ENCODE results near the gene KIZ. TPM values are rescaled to one million over a fixed set of nuclear protein-coding genes. Genes with fewer than 3 reads are reported as not detected.

KIZ gene
- total and polyA plus RNA-seq, 2 experiments from 2014 or later, result 58.3 to 63.6 TPM

- peaks cover 7% of the 10 kb centered on the region; the same call in 1 of the 2 replicates for H3K36me3 ChIP-seq (ENCODE audit: insufficient read depth)
- TF ChIP-seq STAT1 (IDR thresholded peaks at IDR 0.05; ENCODE audit: unreplicated experiment), result no peak
- no peak for TF ChIP-seq ZNF114 (CRISPR knock-in tag; IDR thresholded peaks at IDR 0.05)
- no peak for TF ChIP-seq JUNB (IDR thresholded peaks at IDR 0.05; ENCODE audit: unreplicated experiment)
- no peak for TF ChIP-seq CTCF (conservative IDR thresholded peaks at IDR 0.05; ENCODE audit: low read depth in 2 of 2)
- TF ChIP-seq ZNF462 (CRISPR knock-in tag; IDR thresholded peaks at IDR 0.05), result no peak
- no peak for TF ChIP-seq ETS1 (IDR thresholded peaks at IDR 0.05)
- TF ChIP-seq POLR2AphosphoS5 (IDR thresholded peaks at IDR 0.05; ENCODE audit: low read depth), result no peak
- no peak for TF ChIP-seq NANOG (IDR thresholded peaks at IDR 0.05; ENCODE audit: borderline replicate concordance)
- TF ChIP-seq REST (IDR thresholded peaks at IDR 0.05; ENCODE audit: unreplicated experiment), result no peak
- TF ChIP-seq CREB1 (CRISPR knock-in tag; IDR thresholded peaks at IDR 0.05; ENCODE audit: low read depth), result no peak
- TF ChIP-seq EZH2 (IDR thresholded peaks at IDR 0.05; ENCODE audit: low read depth, unreplicated experiment), result no peak
- TF ChIP-seq ZNF331 (CRISPR knock-in tag; IDR thresholded peaks at IDR 0.05; ENCODE audit: low read depth), result no peak
- no peak for TF ChIP-seq EZH2phosphoT487 (IDR thresholded peaks at IDR 0.05; ENCODE audit: unreplicated experiment)
Observed at GRCh38 chr20:21172626-21173025, 46.7 kb downstream of the KIZ start.

More at GRCh38 chr20:21172626-21173025, 46.7 kb downstream of the KIZ start:
- no peak overlapping the region for H3K27ac Mint-ChIP-seq
- H3K4me1 Mint-ChIP-seq, result peaks cover 13% of the 10 kb centered on the region
- H4K20me1 ChIP-seq (replicated peaks; ENCODE audit: insufficient read depth), result no peaks in the 10 kb centered on the region; the same call in 1 of the 2 replicates
- ATAC-seq (no peak), DNase-seq (ENCODE audit: low spot score) (no peak)
- H3K4me3 Mint-ChIP-seq, result no peak overlapping the region
- peaks cover 1% of the 10 kb centered on the region for H3K79me2 ChIP-seq (replicated peaks; ENCODE audit: insufficient read depth)
- H3K36me3 Mint-ChIP-seq (ENCODE audit: low read depth), result peaks cover 42% of the 10 kb centered on the region
- H3K9me2 ChIP-seq (ENCODE audit: insufficient read depth), result 0 out of 2 replicates have a peak, but pooled peaks cover 3% of the 10 kb centered on the region
- no peak overlapping the region for H3K4me2 ChIP-seq
- H2AFZ ChIP-seq, result no peak overlapping the region
- peaks cover 16% of the 10 kb centered on the region; the same call in 1 of the 2 replicates for H3K4me1 ChIP-seq (ENCODE audit: insufficient read depth)
- no peak overlapping the region for H3K27ac ChIP-seq (ENCODE audit: low read depth)
- H3K27me3 Mint-ChIP-seq (ENCODE audit: insufficient read depth, low read depth, poor library complexity), result peaks cover 3% of the 10 kb centered on the region
- H3K9me3 Mint-ChIP-seq, result peaks cover 16% of the 10 kb centered on the region; the same call in 2 of the 3 replicates
- H3K4me3 ChIP-seq, result no peak overlapping the region
- no peaks in the 10 kb centered on the region for H3F3A ChIP-seq (replicated peaks; ENCODE audit: low read depth)
- H3K27me3 ChIP-seq (ENCODE audit: insufficient read depth), result no peaks in the 10 kb centered on the region

Measured in GM23338 (cell line).